Measurements from ENCODE around the gene C1orf56. TPM values are rescaled to one million over a fixed set of nuclear protein-coding genes. Genes with fewer than 3 reads are reported as not detected.
"Not testable (repeated sequence)": the region's sequence is repeated elsewhere in the genome, so short reads cannot be mapped to it uniquely, and the experiment has no call there.

The C1orf56 gene
- total RNA-seq, 5 donors from 2014 or later (not counting 1 experiment from before 2014, with no cell fraction given), result 0.61 to 4.8 (median 3.3) TPM

DNA sequence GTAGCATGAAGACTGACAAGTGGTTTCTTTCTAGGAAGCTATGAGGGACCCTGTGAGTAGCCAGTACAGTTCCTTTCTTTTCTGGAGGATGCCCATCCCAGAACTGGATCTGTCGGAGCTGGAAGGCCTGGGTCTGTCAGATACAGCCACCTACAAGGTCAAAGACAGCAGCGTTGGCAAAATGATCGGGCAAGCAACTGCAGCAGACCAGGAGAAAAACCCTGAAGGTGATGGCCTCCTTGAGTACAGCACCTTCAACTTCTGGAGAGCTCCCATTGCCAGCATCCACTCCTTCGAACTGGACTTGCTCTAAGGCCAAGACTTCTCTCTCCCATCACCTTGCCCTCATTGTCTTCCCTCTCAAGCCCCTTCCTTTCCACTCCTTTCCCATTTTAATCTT lies 19.6 kb downstream of the C1orf56 start:
- Histone ChIP-seq H3K27me3 (replicated peaks in 1 of 2; ENCODE audit: control insufficient read depth in 2 of 2, extremely low read depth in 1 of 2, insufficient read depth in 2 of 2, low read length in 1 of 2) (no peaks in the 10 kb centered on the region), H3K36me3 (ENCODE audit: control insufficient read depth in 2 of 2, extremely low read depth in 1 of 2, insufficient read depth in 1 of 2, low read length in 1 of 2) (peaks cover 0 to 9% of the 10 kb centered on the region in 2 donors), H3K27ac (ENCODE audit: low read length) (no peak overlapping the region), H3K4me1 (ENCODE audit: control insufficient read depth in 1 of 2, extremely low read depth in 1 of 2, insufficient read depth in 2 of 2, low read length in 2 of 2) (peaks cover 3 to 22% of the 10 kb centered on the region in 2 experiments), H3K9me3 (no peaks in the 10 kb centered on the region), H3K4me3 (ENCODE audit: control insufficient read depth in 1 of 2, extremely low read depth in 1 of 2, low read length in 1 of 2) (no peak overlapping the region)
- Mint-ChIP-seq H3K36me3 (no peaks in the 10 kb centered on the region), H3K4me1 (peaks cover 13 to 19% (median 19%) of the 10 kb centered on the region in 3 donors), H3K27me3 (no peaks in the 10 kb centered on the region), H3K27ac (peak overlapping the region in 1 of 2 donors; percentile 34), H3K4me3 (no peak overlapping the region), H3K9me3 (no peaks in the 10 kb centered on the region)
- ATAC-seq (replicated peaks in 1 of 4) (no peak), DNase-seq (no peak)
- POLR2A ChIA-PET, result no interaction called here
- CTCF ChIA-PET, result interaction anchor here in 1 of 2 donors (0.7 kb wide), 1 partner anchor 8 kb away, joined by 5 read pairs; no protein-coding TSS in a partner anchor
- WGBS (ENCODE audit: insufficient coverage), result 100% methylated on average over 3 of the region's 4 CpGs

GRCh38 chr1:151069103-151069486 lies 21.5 kb downstream of the C1orf56 start:
- peak overlapping the region; percentile 69 to 100 for H3K27ac Mint-ChIP-seq
- Histone ChIP-seq H3K4me3 (ENCODE audit: control insufficient read depth in 1 of 2, extremely low read depth in 1 of 2, low read length in 1 of 2) (no peak overlapping the region), H3K27ac (ENCODE audit: low read length) (no peak overlapping the region), H3K27me3 (replicated peaks in 1 of 2; ENCODE audit: control insufficient read depth in 2 of 2, extremely low read depth in 1 of 2, insufficient read depth in 2 of 2, low read length in 1 of 2) (no peaks in the 10 kb centered on the region), H3K36me3 (ENCODE audit: control insufficient read depth in 2 of 2, extremely low read depth in 1 of 2, insufficient read depth in 1 of 2, low read length in 1 of 2) (peaks cover 4 to 10% of the 10 kb centered on the region in 2 donors), H3K4me1 (ENCODE audit: control insufficient read depth in 1 of 2, extremely low read depth in 1 of 2, insufficient read depth in 2 of 2, low read length in 2 of 2) (peaks cover 3 to 24% of the 10 kb centered on the region in 2 experiments), H3K9me3 (no peaks in the 10 kb centered on the region)
- DNase-seq, result no peak
- WGBS (ENCODE audit: insufficient coverage), result no CpG with 5 or more reads among the region's 5 CpGs
- H3K4me1 Mint-ChIP-seq, result peaks cover 22 to 28% (median 28%) of the 10 kb centered on the region in 3 donors
- CTCF ChIA-PET, result interaction anchor here in 1 of 2 donors (2.6 kb wide), 1 partner anchor 11 kb away, joined by 10 read pairs; no protein-coding TSS in a partner anchor
- H3K27me3 Mint-ChIP-seq, result no peaks in the 10 kb centered on the region
- H3K4me3 Mint-ChIP-seq, result peak overlapping the region; percentile 94 to 97 (median 96)
- POLR2A ChIA-PET, result no interaction called here
- no peaks in the 10 kb centered on the region for H3K9me3 Mint-ChIP-seq
- ATAC-seq (replicated peaks in 1 of 4), result no peak
- peaks cover 3% of the 10 kb centered on the region for H3K36me3 Mint-ChIP-seq

DNA sequence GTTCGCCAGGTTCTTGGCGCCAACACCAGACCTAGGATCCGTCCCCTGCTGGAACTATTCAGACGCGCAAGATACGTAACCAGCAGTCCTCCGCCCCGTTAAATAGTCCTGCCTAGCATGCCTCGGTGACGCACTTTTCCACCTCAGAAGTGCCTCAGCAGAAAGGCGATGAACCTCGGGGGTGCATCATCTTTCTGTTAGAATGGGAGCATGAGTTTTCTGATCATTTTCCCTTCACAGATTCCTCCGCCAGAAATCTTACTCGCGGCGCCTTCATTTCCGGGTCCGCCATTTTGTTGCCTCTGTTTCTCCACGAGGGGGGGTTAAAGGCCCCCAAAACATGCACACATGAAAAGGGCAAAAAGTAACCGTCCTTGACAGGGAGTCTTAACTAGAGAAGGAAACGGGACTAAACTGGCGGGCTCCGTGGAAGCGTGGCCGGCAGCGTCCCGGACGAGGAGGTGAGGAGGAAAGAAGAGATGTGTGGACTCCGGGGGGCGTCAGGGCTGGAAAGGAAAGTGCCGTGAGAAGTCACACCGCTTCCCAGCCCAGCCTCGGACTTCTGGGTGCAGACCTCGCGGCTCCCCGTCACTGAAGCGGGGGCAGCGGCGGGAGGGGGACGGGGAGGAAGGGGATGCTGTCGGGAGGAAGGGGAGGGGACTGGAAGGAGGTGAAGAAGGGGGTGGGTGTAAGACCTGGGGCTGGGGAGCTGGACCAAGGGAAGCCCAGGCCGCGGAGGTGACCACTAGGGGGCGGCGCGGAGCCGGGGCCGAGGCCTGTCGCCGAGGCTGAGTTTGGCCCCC lies 23.1 kb downstream of the C1orf56 start, which contains the start of gene GABPB2:
GABPB2 (plus strand) TSS at position 288 of the 803 bp plus-strand sequence. CDS start 17,429 bp downstream, outside the sequence.
- H3K9me3 Mint-ChIP-seq, result no peaks in the 10 kb centered on the region
- H3K36me3 Mint-ChIP-seq, result peaks cover 3% of the 10 kb centered on the region
- peak within 1 kb of the TSS; percentile 100 for H3K27ac Mint-ChIP-seq
- peak; percentile 68 to 93 (median 79) for DNase-seq
- ATAC-seq (replicated peaks in 1 of 4), result peak; percentile 81 to 85 (median 82)
- peaks cover 7 to 13% of the 10 kb centered on the region in 2 donors for H3K36me3 ChIP-seq (ENCODE audit: control insufficient read depth in 2 of 2, extremely low read depth in 1 of 2, insufficient read depth in 1 of 2, low read length in 1 of 2)
- peaks cover 24 to 30% (median 28%) of the 10 kb centered on the region in 3 donors for H3K4me1 Mint-ChIP-seq
- H3K4me3 Mint-ChIP-seq, result peak within 1 kb of the TSS; percentile 94 to 97 (median 96)
- H3K9me3 ChIP-seq, result no peaks in the 10 kb centered on the region
- peak within 1 kb of the TSS; percentile 87 to 98 for H3K4me3 ChIP-seq (ENCODE audit: control insufficient read depth in 1 of 2, extremely low read depth in 1 of 2, low read length in 1 of 2)
- CTCF ChIA-PET, result interaction anchor here (0.6 to 2.6 kb wide), 12 partner anchors 10 to 491 kb away, joined by 3 to 10 read pairs (median 3); partner anchors contain the start of genes CDC42SE1 (in 1 of the 2), MINDY1 (in 1 of the 2), MLLT11 (in 1 of the 2) and TNFAIP8L2 (in 1 of the 2)
- no peaks in the 10 kb centered on the region for H3K27me3 ChIP-seq (replicated peaks in 1 of 2; ENCODE audit: control insufficient read depth in 2 of 2, extremely low read depth in 1 of 2, insufficient read depth in 2 of 2, low read length in 1 of 2)
- POLR2A ChIA-PET, result interaction anchor here in 1 of 2 donors (0.7 kb wide), 1 partner anchor 750 kb away, joined by 6 read pairs; no protein-coding TSS in a partner anchor
- H3K27ac ChIP-seq (ENCODE audit: low read length), result peak within 1 kb of the TSS; percentile 94
- 0% methylated on average over 26 of the region's 50 CpGs for WGBS (ENCODE audit: insufficient coverage)
- peaks cover 3 to 24% of the 10 kb centered on the region in 2 experiments for H3K4me1 ChIP-seq (ENCODE audit: control insufficient read depth in 1 of 2, extremely low read depth in 1 of 2, insufficient read depth in 2 of 2, low read length in 2 of 2)
- no peaks in the 10 kb centered on the region for H3K27me3 Mint-ChIP-seq

GRCh38 chr1:151072224-151072623 lies 24.7 kb downstream of the C1orf56 start:
- H3K27ac Mint-ChIP-seq, result peak overlapping the region; percentile 100
- H3K9me3 Mint-ChIP-seq, result no peaks in the 10 kb centered on the region
- no peaks in the 10 kb centered on the region for H3K9me3 ChIP-seq
- H3K4me3 ChIP-seq (ENCODE audit: control insufficient read depth in 1 of 2, extremely low read depth in 1 of 2, low read length in 1 of 2), result no peak overlapping the region
- CTCF ChIA-PET, result interaction anchor here (0.5 to 1.8 kb wide), 4 partner anchors 13 to 691 kb away, joined by 3 to 6 read pairs (median 4); partner anchors contain the start of genes CDC42SE1 (in 1 of the 2) and MRPL9 (in 1 of the 2)
- POLR2A ChIA-PET, result interaction anchor here (0.5 to 0.7 kb wide), 3 partner anchors 13 to 460 kb away, joined by 4 to 14 read pairs (median 6); partner anchors contain the start of gene CDC42SE1 (in 1 of the 2)
- WGBS (ENCODE audit: insufficient coverage), result 100% methylated on average over 7 of the region's 13 CpGs
- H3K27ac ChIP-seq (ENCODE audit: low read length), result no peak overlapping the region
- H3K4me3 Mint-ChIP-seq, result peak overlapping the region; percentile 94 to 97 (median 96)
- peaks cover 7 to 8% of the 10 kb centered on the region in 2 donors for H3K36me3 ChIP-seq (ENCODE audit: control insufficient read depth in 2 of 2, extremely low read depth in 1 of 2, insufficient read depth in 1 of 2, low read length in 1 of 2)
- ATAC-seq (replicated peaks in 1 of 4) (no peak), DNase-seq (no peak)
- H3K36me3 Mint-ChIP-seq, result peaks cover 3% of the 10 kb centered on the region
- H3K4me1 Mint-ChIP-seq, result peaks cover 28 to 31% (median 28%) of the 10 kb centered on the region in 3 donors
- peaks cover 3 to 24% of the 10 kb centered on the region in 2 experiments for H3K4me1 ChIP-seq (ENCODE audit: control insufficient read depth in 1 of 2, extremely low read depth in 1 of 2, insufficient read depth in 2 of 2, low read length in 2 of 2)
- H3K27me3 ChIP-seq (replicated peaks in 1 of 2; ENCODE audit: control insufficient read depth in 2 of 2, extremely low read depth in 1 of 2, insufficient read depth in 2 of 2, low read length in 1 of 2), result no peaks in the 10 kb centered on the region
- no peaks in the 10 kb centered on the region for H3K27me3 Mint-ChIP-seq

DNA sequence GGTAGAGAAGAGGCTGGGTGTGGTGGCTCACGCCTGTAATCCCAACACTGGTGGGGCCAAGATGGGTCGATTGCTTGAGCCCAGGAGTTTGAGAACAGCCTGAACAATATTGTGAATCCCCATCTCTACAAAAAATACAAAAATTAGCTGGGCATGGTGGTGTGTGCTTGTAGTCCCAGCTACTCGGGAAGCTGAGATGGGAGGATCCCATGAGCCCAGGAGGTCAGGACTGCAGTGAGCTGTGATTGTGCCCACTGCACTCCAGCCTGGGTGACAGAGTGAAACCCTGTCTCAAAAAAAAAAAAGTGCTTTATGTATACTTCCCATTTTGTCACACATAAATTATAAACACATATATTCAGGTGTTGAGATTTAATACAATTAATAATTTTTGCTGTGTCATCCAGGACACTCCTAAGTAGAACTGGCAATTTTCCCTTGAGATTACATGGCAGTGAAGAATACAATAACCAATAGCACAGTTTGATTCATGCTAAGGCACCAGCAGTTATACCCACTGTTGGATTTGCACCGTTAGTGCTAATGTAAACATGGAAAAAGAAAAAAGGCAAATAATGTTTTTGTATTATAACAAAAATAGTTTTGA lies 38.5 kb downstream of the C1orf56 start:
- no peaks in the 10 kb centered on the region for H3K27me3 ChIP-seq (replicated peaks in 1 of 2; ENCODE audit: control insufficient read depth in 2 of 2, extremely low read depth in 1 of 2, insufficient read depth in 2 of 2, low read length in 1 of 2)
- no peaks in the 10 kb centered on the region for H3K4me1 Mint-ChIP-seq
- ChIA-PET CTCF (interaction anchor here (0.5 to 1.6 kb wide), 3 partner anchors 14 to 749 kb away, joined by 3 to 7 read pairs (median 5); no protein-coding TSS in a partner anchor), POLR2A (interaction anchor here (0.6 kb wide), 3 partner anchors 20 to 270 kb away, joined by 3 to 4 read pairs (median 3); no protein-coding TSS in a partner anchor)
- DNase-seq (no peak), ATAC-seq (replicated peaks in 1 of 4) (no peak)
- H3K9me3 ChIP-seq, result no peaks in the 10 kb centered on the region
- no peaks in the 10 kb centered on the region for H3K4me1 ChIP-seq (ENCODE audit: control insufficient read depth in 1 of 2, extremely low read depth in 1 of 2, insufficient read depth in 2 of 2, low read length in 2 of 2)
- H3K4me3 ChIP-seq (ENCODE audit: control insufficient read depth in 1 of 2, extremely low read depth in 1 of 2, low read length in 1 of 2), result no peak overlapping the region
- H3K9me3 Mint-ChIP-seq, result no peaks in the 10 kb centered on the region
- H3K4me3 Mint-ChIP-seq, result no peak overlapping the region
- H3K27ac Mint-ChIP-seq, result no peak overlapping the region
- WGBS (ENCODE audit: insufficient coverage), result 100% methylated on average over 1 of the region's 4 CpGs
- no peaks in the 10 kb centered on the region for H3K27me3 Mint-ChIP-seq
- no peaks in the 10 kb centered on the region for H3K36me3 ChIP-seq (ENCODE audit: control insufficient read depth in 2 of 2, extremely low read depth in 1 of 2, insufficient read depth in 1 of 2, low read length in 1 of 2)
- H3K36me3 Mint-ChIP-seq, result peaks cover 8% of the 10 kb centered on the region
- H3K27ac ChIP-seq (ENCODE audit: low read length), result no peak overlapping the region

GRCh38 chr1:151097426-151097825 lies 49.9 kb downstream of the C1orf56 start:
- not testable (repeated sequence) for H3K4me1 Mint-ChIP-seq; H3K4me3 ChIP-seq (ENCODE audit: control insufficient read depth in 1 of 2, extremely low read depth in 1 of 2, low read length in 1 of 2); DNase-seq; H3K9me3 Mint-ChIP-seq; H3K27me3 Mint-ChIP-seq; ATAC-seq (replicated peaks in 1 of 4); H3K4me1 ChIP-seq (ENCODE audit: control insufficient read depth in 1 of 2, extremely low read depth in 1 of 2, insufficient read depth in 2 of 2, low read length in 2 of 2); H3K27me3 ChIP-seq (replicated peaks in 1 of 2; ENCODE audit: control insufficient read depth in 2 of 2, extremely low read depth in 1 of 2, insufficient read depth in 2 of 2, low read length in 1 of 2); H3K27ac ChIP-seq (ENCODE audit: low read length); H3K4me3 Mint-ChIP-seq; H3K27ac Mint-ChIP-seq; H3K9me3 ChIP-seq
- peaks cover 6 to 11% of the 10 kb centered on the region in 2 donors for H3K36me3 ChIP-seq (ENCODE audit: control insufficient read depth in 2 of 2, extremely low read depth in 1 of 2, insufficient read depth in 1 of 2, low read length in 1 of 2)
- ChIA-PET POLR2A (interaction anchor here in 1 of 2 donors (0.5 to 0.6 kb wide), 2 partner anchors 48 to 92 kb away, joined by 3 read pairs; partner anchors contain the start of gene VPS72), CTCF (interaction anchor here (0.7 to 1.5 kb wide), 2 partner anchors 96 to 157 kb away, joined by 3 to 4 read pairs; partner anchors contain the start of gene PSMD4 (in 1 of the 2))
- H3K36me3 Mint-ChIP-seq, result peaks cover 12% of the 10 kb centered on the region
- 94% methylated on average over 4 of the region's 6 CpGs for WGBS (ENCODE audit: insufficient coverage)
